HG03039 (cell line): ENCODE data around the gene ITGB1.

Experiments used
- ATAC-seq: cut with Tn5 transposase; IDR thresholded peaks from one replicate; pipeline ENCODE4 v1.9.1; 2021; ENCODE audit warnings: mild to moderate bottlenecking, moderate library complexity; ENCODE audit not compliant: unreplicated experiment

Gene ITGB1

GRCh38 chr10:32893916-32894664 is 63.9 kb downstream of the ITGB1 start:
- no peak for ATAC-seq

GRCh38 chr10:32893434-32893833 is 64.6 kb downstream of the ITGB1 start:
- no peak for ATAC-seq

GRCh38 chr10:32891261-32891660 is 66.8 kb downstream of the ITGB1 start:
- ATAC-seq: no peak

GRCh38 chr10:32890444-32890843 is 67.6 kb downstream of the ITGB1 start:
- ATAC-seq: no peak

- ATAC-seq: no peak
Measured at GRCh38 chr10:32889631-32890212, 68.3 kb downstream of the ITGB1 start.

- no peak for ATAC-seq
Measured at GRCh38 chr10:32888161-32888927, 69.7 kb downstream of the ITGB1 start.

GRCh38 chr10:32887481-32887880 is 70.5 kb downstream of the ITGB1 start:
- no peak for ATAC-seq

- ATAC-seq: no peak
Measured at GRCh38 chr10:32882076-32882475, 76.0 kb downstream of the ITGB1 start.

GRCh38 chr10:32878646-32879045 is 79.4 kb downstream of the ITGB1 start:
- no peak for ATAC-seq

GRCh38 chr10:32877915-32878314 is 80.1 kb downstream of the ITGB1 start:
- no peak for ATAC-seq

- ATAC-seq: no peak
Measured at GRCh38 chr10:32865170-32865569, 92.9 kb downstream of the ITGB1 start.

GRCh38 chr10:32854435-32854834 is 103.6 kb downstream of the ITGB1 start:
- ATAC-seq: no peak

GRCh38 chr10:32851301-32851700 is 106.7 kb downstream of the ITGB1 start:
- ATAC-seq: no peak
